SKM-1 treated with dmso at 0.1 percent for 144 hours (cell line): ENCODE data around the gene OR4Q3.
"Not testable (repeated sequence)": the region's sequence is repeated elsewhere in the genome, so short reads cannot be mapped to it uniquely, and the experiment has no call there.

ENCODE experiments used
- DNase-seq: peaks from one replicate; lab custom pipeline; 2025; ENCODE audit not compliant: unreplicated experiment; lab: John Stamatoyannopoulos, UW

Gene OR4Q3

DNA sequence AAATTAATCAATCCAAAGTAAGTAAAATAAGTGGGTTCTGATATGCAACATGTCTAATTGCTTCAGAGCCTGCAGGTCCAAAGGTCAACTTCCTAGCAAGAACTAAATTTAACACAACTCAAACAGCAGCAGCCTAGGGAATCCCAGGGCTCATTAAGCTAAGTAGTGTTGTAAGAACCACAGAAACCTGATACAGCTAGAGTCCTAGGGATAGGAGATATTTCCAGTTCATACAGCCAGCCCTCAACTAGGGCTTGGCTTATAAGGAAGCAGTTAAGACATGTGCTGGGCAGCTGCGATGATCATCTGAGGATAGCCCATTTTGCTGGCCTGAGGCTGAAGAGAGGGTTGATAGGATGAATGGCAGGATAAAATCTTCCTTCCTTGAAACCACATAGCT is at the start of gene OR4Q3:
Gene OR4Q3, plus strand, starts transcription at position 316 of the 400 bp plus-strand sequence.
- no peak for DNase-seq

DNA sequence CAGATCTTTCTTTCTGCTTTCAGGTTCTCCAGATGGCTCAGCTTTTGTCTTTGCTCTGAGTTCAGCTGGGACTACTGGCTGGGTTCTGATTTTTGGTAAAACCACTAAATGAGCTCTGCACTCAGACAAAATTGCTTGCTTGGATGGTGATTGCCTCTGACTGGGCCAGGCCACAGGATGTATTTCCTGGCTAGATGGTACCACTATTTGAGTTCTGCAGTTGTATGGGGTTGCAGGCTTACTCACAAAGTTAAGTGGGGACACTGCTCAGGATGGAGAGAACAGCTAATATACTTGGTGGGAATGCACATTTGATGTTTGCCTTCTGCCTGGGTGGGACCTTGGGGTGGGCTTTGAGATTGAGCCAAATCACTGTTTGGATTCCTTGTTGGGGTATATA is 14.0 kb upstream of the OR4Q3 start:
- no peak for DNase-seq

DNA sequence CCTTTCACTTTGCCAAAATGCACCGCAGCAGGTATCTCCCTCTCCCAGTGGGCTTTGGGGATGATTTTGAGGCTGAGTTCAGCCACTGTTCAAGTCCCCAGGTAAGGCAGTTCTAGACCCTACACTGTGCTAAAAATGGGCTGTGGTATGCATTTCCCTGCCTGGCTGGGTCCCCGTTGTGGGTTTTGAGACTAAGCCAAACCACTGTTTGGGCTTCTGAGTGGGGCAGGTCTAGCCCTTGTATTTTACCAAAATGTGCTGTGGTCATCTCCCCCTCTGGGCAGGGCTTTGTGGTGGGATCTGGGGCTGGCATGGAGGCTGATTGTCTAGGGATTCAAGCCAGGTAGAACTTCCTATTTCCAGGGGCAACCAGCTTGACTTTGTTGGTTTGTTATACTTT is 13.6 kb upstream of the OR4Q3 start:
- DNase-seq, result no peak

DNA sequence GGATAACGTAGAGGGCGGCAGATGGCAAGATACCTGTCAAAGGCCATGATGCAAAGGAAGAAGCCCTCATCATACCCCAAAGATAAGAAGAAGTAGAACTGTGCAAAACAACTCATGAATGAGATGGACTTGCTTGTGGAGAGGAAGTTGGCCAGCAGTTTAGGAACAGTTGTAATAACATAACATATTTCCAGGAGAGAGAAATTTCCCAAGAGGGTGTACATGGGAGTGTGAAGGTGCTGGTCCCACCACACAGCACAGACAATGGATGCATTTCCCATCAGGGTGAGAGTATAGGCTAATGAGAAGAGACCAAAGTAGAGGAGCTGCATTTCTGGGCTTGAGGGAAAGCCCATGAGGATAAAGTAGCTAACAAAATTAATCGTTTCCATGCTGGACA is 9.5 kb upstream of the OR4Q3 start:
- not testable (repeated sequence) for DNase-seq

DNA sequence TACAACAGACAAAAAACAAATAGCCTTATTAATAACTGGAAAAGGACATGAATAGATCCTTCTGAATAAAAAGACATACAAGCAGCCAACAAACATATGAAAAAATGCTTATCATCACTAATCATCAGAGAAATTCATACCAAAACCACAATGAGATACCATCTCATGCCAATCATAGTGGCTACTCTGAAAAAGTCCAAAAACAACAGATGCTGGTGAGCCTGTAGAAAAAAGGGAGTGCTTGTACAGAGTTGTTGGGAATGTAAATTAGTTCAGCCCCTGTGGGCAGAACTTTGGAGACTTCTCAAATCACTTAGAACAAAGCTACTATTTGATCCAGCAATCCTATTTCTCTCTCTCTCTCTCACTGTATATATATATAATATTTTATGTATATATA is 8.9 kb downstream of the OR4Q3 start:
- not testable (repeated sequence) for DNase-seq

DNA sequence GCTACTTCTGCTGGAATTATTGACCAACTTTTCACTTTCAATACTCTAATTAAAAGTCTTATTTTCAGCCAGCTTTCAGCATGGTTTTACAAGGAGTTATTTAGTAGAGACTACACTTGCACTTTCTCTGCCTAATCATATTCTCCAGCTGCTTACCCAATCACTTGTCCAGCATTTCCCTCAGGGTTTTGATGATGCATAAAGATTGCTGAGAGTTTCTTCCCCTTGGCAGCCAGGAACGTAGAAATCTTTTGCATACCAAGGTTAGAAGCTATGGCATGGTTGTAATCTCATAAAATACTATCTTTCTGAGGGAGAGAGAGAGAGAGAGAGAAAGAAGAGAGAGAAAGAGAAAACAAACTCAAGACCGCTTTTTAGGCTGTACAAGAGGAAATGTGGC is 10.8 kb downstream of the OR4Q3 start:
- no peak for DNase-seq

DNA sequence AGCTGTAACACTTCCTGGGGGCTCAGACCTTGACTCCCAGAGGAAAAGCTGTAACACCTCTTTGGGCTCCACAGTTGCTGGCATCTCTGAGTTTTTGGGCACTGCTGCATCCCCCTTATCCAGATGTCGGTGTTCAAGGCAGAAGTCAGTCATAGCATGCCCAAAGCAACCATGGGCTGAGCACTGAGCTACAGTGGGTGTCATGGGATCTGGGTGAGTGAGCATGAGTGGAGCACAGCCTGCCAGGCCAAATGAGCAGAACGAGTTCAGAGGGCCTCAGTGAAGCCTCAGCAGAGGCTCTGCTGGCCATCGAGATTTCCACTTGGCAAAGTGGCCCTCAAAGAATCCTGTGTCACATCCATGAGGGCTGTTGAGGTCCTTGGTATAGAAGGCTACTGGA is 28.1 kb downstream of the OR4Q3 start:
- not testable (repeated sequence) for DNase-seq

DNA sequence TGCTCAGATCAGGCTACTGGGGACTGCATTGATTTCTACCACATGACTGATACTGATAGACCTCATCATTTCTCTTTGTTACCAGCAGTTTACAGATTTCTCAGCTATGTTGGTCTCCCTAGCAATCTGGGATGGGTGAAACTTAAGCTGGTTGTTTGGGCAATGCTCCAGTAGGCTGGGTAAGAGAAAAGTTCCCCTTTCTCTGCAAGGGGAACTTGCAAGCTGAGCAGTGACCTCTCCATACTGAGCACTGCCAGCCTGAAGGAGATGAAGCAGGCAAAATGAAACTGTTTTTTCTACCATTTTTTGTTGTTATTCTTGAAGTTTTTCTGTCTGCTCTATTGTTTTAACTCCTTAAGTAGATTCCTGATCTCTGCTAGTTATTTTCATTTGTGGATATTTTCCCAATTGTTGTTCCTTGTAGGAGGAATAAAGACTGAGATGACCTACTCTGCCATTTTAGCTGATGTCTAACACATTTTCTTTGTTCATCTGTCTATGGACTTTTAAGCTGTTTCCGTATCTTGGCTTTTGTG is 28.6 kb downstream of the OR4Q3 start:
- DNase-seq, result peak; percentile 30

DNA sequence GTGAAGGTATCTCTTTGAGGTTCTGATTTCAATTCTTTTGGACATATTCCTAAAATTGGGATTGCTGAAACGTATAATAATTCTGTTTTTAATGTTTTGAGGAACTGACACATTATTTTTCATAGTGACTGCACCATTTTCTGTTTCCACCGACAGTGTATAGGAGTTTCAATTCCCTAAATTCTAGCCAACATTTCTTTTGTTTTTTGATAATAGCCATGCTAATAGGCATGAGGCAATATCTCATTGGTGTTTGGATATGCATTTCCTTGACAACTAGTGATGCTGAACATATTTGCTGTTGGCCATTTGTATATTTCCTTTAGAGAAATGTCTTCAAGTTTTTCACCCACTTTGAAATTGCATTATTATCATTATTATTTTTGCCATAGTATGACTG is 29.1 kb downstream of the OR4Q3 start:
- peak; percentile 19 for DNase-seq

DNA sequence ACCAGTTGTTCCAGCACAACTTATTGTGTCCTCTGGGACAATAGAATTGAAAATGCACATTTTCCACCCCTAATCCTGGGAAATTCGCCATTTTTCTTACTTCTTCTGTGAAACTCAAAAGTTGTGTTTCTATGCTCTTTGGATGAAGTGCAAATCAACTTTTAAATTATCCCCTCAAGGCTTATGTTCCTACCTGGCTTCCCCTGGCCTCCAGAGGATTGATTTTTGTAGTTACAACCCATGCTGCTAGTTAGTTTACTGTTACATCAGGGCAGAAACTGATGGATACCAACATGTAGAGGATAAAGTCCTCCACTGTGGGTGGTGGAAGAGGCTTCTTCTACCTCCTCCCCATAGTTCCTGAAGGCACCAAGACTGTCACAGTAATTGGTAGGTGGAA is 29.8 kb downstream of the OR4Q3 start, which contains the start of gene OR4M1:
Gene OR4M1, plus strand, starts transcription at position 301 of the 400 bp plus-strand sequence. CDS start 6,819 bp downstream, outside the sequence.
- DNase-seq, result not testable (repeated sequence)

DNA sequence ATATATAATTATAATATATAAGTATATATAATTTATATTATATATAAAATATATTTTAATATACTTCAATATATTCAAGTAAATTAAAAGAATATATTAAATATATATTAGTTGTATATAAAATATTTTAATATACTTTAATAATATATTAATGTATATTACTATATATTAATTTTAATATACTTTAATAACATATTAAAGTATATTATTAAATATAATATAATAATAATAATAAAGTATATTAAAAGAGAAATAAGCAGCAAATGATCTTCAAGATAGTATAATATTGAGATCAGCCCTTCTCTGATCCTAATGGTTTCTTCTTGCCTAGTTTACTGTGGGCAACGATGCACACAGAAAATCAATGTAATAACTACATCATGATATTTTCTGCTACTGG is 32.2 kb downstream of the OR4Q3 start:
- no peak for DNase-seq

DNA sequence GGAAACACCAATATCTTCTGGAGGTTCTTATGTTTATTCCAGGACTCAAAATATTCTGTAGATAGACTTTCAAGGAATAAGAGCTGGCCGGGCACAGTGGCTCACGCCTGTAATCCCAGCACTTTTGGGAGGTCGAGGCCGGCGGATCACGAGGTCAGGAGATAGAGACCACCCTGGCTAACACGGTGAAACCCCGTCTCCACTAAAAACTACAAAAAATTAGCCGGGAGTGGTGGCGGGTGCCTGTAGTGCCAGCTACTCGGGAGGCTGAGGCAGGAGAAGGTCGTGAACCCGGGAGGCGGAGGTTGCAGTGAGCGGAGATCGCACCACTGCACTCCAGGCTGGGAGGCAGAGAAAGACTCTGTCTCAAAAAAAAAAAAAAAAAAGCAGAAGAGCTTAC is 42.5 kb downstream of the OR4Q3 start:
- DNase-seq, result not testable (repeated sequence)

DNA sequence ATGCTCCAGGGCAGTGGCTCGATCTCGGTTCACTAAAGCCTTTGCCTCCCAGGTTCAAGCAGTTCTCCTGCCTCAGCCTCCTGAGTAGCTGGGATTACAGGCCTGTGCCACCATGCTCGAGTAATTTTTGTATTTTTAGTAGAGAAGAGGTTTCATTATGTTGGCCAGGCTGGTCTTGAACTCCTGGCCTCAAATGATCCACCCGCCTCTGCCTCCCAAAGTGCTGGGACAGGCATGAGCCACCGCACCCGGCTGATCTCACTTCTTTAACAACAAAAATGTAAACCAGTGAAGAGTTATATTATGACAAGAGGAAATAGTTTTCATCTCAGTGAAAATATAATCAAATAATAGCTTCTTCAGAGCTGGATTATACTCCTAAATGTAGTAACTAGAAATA is 43.9 kb downstream of the OR4Q3 start:
- not testable (repeated sequence) for DNase-seq

DNA sequence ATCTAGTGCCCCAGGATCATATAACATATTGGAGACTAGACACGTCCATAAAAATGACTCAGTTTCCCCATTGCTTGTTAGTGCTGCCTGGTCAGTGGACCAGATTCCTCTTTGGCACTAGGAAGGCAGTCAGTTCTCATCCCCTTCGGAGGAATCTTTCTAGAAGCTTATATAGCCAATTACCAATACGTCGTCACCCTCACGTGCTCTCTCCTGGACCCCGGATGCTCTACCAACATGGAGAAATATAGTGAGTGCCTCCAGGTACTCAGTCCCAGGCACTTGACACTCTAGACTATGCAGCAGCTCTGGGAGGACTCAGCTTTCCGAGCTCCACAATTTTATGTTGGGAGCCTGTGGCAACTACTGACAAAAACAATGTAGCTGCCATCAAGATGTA is 44.8 kb downstream of the OR4Q3 start:
- not testable (repeated sequence) for DNase-seq

DNA sequence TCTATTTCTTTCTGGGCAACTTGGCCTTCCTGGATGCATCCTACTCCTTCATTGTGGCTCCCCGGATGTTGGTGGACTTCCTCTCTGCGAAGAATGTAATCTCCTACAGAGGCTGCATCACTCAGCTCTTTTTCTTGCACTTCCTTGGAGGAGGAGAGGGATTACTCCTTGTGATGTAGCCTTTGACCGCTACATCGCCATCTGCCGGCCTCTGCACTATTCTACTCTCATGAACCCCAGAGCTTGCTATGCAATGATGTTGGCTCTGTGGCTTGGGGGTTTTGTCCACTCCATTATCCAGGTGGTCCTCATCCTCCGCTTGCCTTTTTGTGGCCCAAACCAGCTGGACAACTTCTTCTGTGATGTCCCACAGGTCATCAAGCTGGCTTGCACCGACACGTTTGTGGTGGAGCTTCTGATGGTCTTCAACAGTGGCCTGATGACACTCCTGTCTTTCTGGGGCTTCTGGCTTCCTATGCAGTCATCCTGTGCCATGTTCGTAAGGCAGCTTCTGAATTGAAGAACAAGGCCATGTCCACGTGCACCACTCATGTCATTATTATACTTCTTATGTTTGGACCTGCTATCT is 53.2 kb downstream of the OR4Q3 start:
- not testable (repeated sequence) for DNase-seq
